Endodermal cell (in vitro differentiated cells): Measurements from ENCODE around the gene ATP13A3. TPM values are rescaled to one million over a fixed set of nuclear protein-coding genes. Genes with fewer than 3 reads are reported as not detected.

ENCODE experiments used
- DNase-seq: peaks from one replicate; pipeline ENCODE4 v3.0.0-alpha.2; 2017
- H3K27ac ChIP-seq: 2 replicates; pipeline ENCODE4 v1.5.1; 2013; ENCODE audit warnings: mild to moderate bottlenecking, low read depth, low read length, moderate library complexity
- H3K27me3 ChIP-seq: 2 replicates; pipeline ENCODE4 v1.6.1; 2013; ENCODE audit warnings: mild to moderate bottlenecking, low read length, moderate library complexity; ENCODE audit not compliant: insufficient read depth, control insufficient read depth, poor library complexity, severe bottlenecking
- H3K36me3 ChIP-seq: 2 replicates; pipeline ENCODE4 v1.7.0; 2013; ENCODE audit warnings: mild to moderate bottlenecking, low read length, moderate library complexity; ENCODE audit not compliant: control insufficient read depth, insufficient read depth
- H3K4me1 ChIP-seq: one replicate; pipeline ENCODE4 v1.7.0; 2013; ENCODE audit warnings: low read length; ENCODE audit not compliant: control insufficient read depth, insufficient read depth
- H3K4me3 ChIP-seq: 2 replicates; pipeline ENCODE4 v1.5.1; 2013; ENCODE audit warnings: mild to moderate bottlenecking, low read length, moderate library complexity
- H3K9ac ChIP-seq: 2 replicates; pipeline ENCODE4 v1.6.1; 2013; ENCODE audit warnings: mild to moderate bottlenecking, low read length, moderate library complexity; ENCODE audit not compliant: poor library complexity, severe bottlenecking; ENCODE audit errors: extremely low read depth
- H3K9me3 ChIP-seq: 2 replicates; pipeline ENCODE4 v1.6.1; 2013; ENCODE audit warnings: mild to moderate bottlenecking, low read length, moderate library complexity; ENCODE audit not compliant: control insufficient read depth
- H3K27ac Mint-ChIP-seq: 2 replicates; pipeline ENCODE4 v1.8.0; 2020; ENCODE audit warnings: mixed read lengths
- H3K27me3 Mint-ChIP-seq: 2 replicates; pipeline ENCODE4 v1.8.0; 2021; ENCODE audit warnings: mild to moderate bottlenecking, mixed read lengths; ENCODE audit not compliant: insufficient read depth
- H3K36me3 Mint-ChIP-seq: 2 replicates; pipeline ENCODE4 v1.8.0; 2020; ENCODE audit warnings: low read depth, mixed read lengths
- H3K4me1 Mint-ChIP-seq: 2 replicates; pipeline ENCODE4 v1.8.0; 2020; ENCODE audit warnings: mixed read lengths
- H3K4me3 Mint-ChIP-seq: 2 replicates; pipeline ENCODE4 v1.8.0; 2020; ENCODE audit warnings: mild to moderate bottlenecking, moderate library complexity, mixed read lengths
- H3K9me3 Mint-ChIP-seq: 2 replicates; pipeline ENCODE4 v1.8.0; 2020; ENCODE audit warnings: mild to moderate bottlenecking, mixed read lengths
- WGBS, 2 experiments: methylation state at CpG; one replicate each; pipeline versions ENCODE4 v1.1.5 to v1.1.7; 2013; ENCODE audit warnings: missing lambda C conversion rate in 2 of 2, mixed read lengths in 1 of 2; ENCODE audit not compliant: insufficient coverage in 1 of 2, insufficient read length in 1 of 2; 5-methylcytosine and 5-hydroxymethylcytosine counted together
- total RNA-seq, 2 donors: library from RNA; stranded (reverse); fragmentation: NEBNext Ultra II Directional in 1 of 2; extraction: Animal tissue kit (Norgen Biotek cat#: 25700) in 1 of 2; gene quantifications; 2 replicates in 1 of 2; 3 replicates in 1 of 2; pipeline ENCODE4 v1.2.1, GENCODE V29; 2021
- TF ChIP-seq, protein P1 (sequence below): fragments of 200-600 bp; sonication (generic); conservative IDR thresholded peaks from 2 replicates; pipeline ENCODE4 v1.5.0; 2021; ENCODE audit warnings: antibody characterized with exemption, mild to moderate bottlenecking

Gene ATP13A3
- total RNA-seq, 2 donors from 2014 or later, result 99.7 to 125 TPM

DNA sequence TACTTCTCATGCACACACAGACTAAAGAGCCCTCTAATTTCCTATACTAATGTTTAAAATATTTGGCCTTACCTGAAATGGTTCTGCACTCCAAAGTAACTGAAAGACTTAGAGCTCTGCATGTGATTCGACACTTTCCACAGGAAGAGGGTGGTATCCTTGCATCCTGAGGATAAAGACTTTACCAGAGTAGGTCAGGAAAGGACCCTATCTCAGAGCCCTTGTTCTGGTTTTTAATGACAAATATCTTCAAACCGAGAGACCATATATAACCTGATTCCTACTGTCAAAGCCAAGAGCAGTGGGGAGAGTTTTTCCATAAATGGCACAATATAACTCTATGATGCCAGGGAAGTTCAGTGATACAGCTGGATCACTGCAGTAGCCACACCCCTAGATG lies 87.6 kb downstream of the ATP13A3 start, which contains the start of gene GP5:
TSS of gene GP5 (minus strand) at position 101 of the 400 bp plus-strand sequence. CDS start 984 bp downstream, outside the sequence.
- TF ChIP-seq, protein P1, sequence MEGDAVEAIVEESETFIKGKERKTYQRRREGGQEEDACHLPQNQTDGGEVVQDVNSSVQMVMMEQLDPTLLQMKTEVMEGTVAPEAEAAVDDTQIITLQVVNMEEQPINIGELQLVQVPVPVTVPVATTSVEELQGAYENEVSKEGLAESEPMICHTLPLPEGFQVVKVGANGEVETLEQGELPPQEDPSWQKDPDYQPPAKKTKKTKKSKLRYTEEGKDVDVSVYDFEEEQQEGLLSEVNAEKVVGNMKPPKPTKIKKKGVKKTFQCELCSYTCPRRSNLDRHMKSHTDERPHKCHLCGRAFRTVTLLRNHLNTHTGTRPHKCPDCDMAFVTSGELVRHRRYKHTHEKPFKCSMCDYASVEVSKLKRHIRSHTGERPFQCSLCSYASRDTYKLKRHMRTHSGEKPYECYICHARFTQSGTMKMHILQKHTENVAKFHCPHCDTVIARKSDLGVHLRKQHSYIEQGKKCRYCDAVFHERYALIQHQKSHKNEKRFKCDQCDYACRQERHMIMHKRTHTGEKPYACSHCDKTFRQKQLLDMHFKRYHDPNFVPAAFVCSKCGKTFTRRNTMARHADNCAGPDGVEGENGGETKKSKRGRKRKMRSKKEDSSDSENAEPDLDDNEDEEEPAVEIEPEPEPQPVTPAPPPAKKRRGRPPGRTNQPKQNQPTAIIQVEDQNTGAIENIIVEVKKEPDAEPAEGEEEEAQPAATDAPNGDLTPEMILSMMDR, result no peak
- Histone ChIP-seq H3K27ac (no peak within 1 kb of the TSS), H3K27me3 (peaks cover 54% of the 10 kb centered on the region), H3K4me3 (peak within 1 kb of the TSS; percentile 35), H3K9ac (no peak within 1 kb of the TSS), H3K36me3 (peaks cover 14% of the 10 kb centered on the region), H3K9me3 (no peaks in the 10 kb centered on the region), H3K4me1 (peaks cover 10% of the 10 kb centered on the region)
- H3K36me3 Mint-ChIP-seq, result peaks cover under 1% of the 10 kb centered on the region
- H3K4me1 Mint-ChIP-seq, result peaks cover 7% of the 10 kb centered on the region
- no peak within 1 kb of the TSS for H3K4me3 Mint-ChIP-seq
- H3K9me3 Mint-ChIP-seq, result no peaks in the 10 kb centered on the region
- no peak within 1 kb of the TSS for H3K27ac Mint-ChIP-seq
- DNase-seq, result no peak
- 87 to 92% methylated on average over 1 to 2 of the region's 2 CpGs for WGBS, 2 experiments
- peaks cover 37% of the 10 kb centered on the region for H3K27me3 Mint-ChIP-seq

DNA sequence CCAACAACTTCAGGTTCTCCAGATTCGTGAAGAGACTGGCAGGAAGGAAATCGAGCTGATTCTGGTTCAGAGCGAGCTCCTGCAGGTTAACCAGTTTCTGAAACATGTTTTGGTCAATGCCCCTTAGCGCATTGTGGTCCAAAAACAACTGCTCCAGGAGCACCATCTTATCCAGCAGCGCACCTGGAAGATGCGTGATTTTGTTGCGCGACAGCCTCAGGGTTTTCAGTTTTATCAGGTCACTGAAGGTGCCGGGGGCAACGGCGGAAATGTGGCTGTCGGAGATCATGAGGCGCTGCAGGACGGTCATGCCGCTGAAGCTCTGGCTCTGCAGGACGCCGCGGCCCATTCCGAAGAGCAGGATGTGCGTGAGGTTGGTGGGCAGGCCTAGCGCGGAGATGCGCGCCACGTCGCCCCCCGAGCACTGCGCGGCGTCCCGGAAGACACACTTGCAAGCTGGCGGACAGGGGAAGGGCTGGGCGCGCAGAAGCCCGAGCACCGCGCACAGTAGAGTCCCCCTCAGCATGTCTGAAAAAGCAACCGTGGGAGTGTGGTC lies 89.0 kb downstream of the ATP13A3 start:
- H3K9ac ChIP-seq, result no peak overlapping the region
- H3K36me3 Mint-ChIP-seq, result no peaks in the 10 kb centered on the region
- no peaks in the 10 kb centered on the region for H3K9me3 Mint-ChIP-seq
- peaks cover 10% of the 10 kb centered on the region for H3K4me1 ChIP-seq
- peaks cover 7% of the 10 kb centered on the region for H3K4me1 Mint-ChIP-seq
- no peak overlapping the region for H3K27ac ChIP-seq
- TF ChIP-seq, protein P1, result no peak
- H3K27me3 ChIP-seq, result peaks cover 54% of the 10 kb centered on the region
- peak; percentile 79 for DNase-seq
- H3K9me3 ChIP-seq, result no peaks in the 10 kb centered on the region
- no peak overlapping the region for H3K27ac Mint-ChIP-seq
- peak overlapping the region; percentile 35 for H3K4me3 ChIP-seq
- peak overlapping the region; percentile 29 for H3K4me3 Mint-ChIP-seq
- H3K36me3 ChIP-seq, result peaks cover 2% of the 10 kb centered on the region
- WGBS, 2 experiments, result 14 to 18% methylated on average over 15 to 38 of the region's 38 CpGs
- H3K27me3 Mint-ChIP-seq, result peaks cover 37% of the 10 kb centered on the region

DNA sequence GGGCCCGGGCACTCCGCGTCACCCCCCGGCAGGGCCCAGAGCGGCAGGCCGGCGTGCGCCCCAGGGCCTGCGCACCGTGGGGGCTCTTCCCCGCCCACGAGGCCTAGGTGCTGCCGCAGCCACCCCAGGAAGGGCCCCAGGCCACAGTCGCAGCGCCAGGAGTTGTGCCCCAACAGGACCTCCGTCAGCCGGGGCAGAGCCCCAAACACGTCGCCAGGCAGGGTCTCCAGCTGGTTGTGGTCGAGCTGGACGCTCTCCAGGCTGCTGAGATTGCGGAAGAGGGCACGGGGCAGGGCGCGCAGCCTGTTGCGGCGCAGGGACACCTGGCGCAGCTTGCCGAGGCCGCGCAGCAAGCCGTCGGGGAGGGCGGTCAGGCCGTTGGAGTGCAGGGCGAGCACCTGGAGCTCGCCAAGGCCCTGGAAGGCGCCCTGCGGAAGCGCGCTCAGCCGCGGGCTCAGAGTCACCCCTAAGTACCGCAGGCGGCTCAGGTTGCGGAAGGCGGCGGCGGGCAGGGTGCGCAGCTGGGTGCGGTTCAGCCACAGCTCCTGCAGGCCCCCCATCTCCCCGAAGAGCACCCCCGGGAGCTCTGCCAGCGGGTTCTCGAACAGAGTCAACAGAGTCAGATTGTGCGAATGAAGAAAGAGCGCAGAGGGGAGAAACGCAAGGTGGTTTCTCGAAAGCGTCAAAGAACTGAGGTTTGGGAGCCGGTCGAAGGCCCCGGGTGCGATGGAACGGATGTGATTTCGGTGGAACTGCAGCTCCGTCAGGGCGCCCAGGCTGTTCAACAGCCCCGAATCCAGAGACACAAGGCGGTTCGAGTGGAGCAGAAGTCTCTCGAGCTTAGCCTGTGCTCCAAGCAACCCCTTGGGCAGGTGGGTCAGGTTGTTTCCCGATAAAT lies 89.7 kb downstream of the ATP13A3 start:
- H3K27ac ChIP-seq, result no peak overlapping the region
- peak; percentile 82 for DNase-seq
- no peak overlapping the region for H3K9ac ChIP-seq
- Mint-ChIP-seq H3K9me3 (no peaks in the 10 kb centered on the region), H3K27ac (no peak overlapping the region), H3K36me3 (no peaks in the 10 kb centered on the region), H3K4me1 (peaks cover 7% of the 10 kb centered on the region), H3K4me3 (peak overlapping the region; percentile 29), H3K27me3 (peaks cover 37% of the 10 kb centered on the region)
- peaks cover 54% of the 10 kb centered on the region for H3K27me3 ChIP-seq
- H3K36me3 ChIP-seq, result no peaks in the 10 kb centered on the region
- peak overlapping the region; percentile 35 for H3K4me3 ChIP-seq
- no peaks in the 10 kb centered on the region for H3K9me3 ChIP-seq
- TF ChIP-seq, protein P1, result no peak
- 22 to 36% methylated on average over 50 to 73 of the region's 73 CpGs for WGBS, 2 experiments
- H3K4me1 ChIP-seq, result peaks cover 10% of the 10 kb centered on the region
